Keratinocyte (primary cell): ENCODE results near the gene GRIN3B. TPM values are rescaled to one million over a fixed set of nuclear protein-coding genes. Genes with fewer than 3 reads are reported as not detected.

ENCODE experiments used
- DNase-seq: peaks from one replicate; pipeline ENCODE4 v3.0.0-alpha.2; 2011; ENCODE audit warnings: low read depth, missing footprints, low spot score
- FAIRE-seq: peaks from 2 replicates; lab custom pipeline; 2011; peaks lifted over from hg19 to GRCh38; lab: Jason Lieb, UNC
- H2AFZ ChIP-seq: 2 replicates; pipeline ENCODE4 v1.6.0; 2012; ENCODE audit warnings: low read length, control low read depth, inconsistent platforms; ENCODE audit not compliant: control insufficient read depth
- H3K27ac ChIP-seq: 2 replicates; pipeline ENCODE4 v1.5.1; 2011; ENCODE audit warnings: low read length; ENCODE audit not compliant: control insufficient read depth, insufficient read depth
- H3K27me3 ChIP-seq: 3 replicates; pipeline ENCODE4 v1.6.0; 2011; ENCODE audit warnings: low read length; ENCODE audit not compliant: control insufficient read depth, insufficient read depth; ENCODE audit errors: extremely low read depth
- H3K36me3 ChIP-seq, 2 experiments: 2 replicates in 1 of 2; 3 replicates in 1 of 2; pipeline ENCODE4 v1.5.1; 2011; ENCODE audit warnings: low read length in 2 of 2, mild to moderate bottlenecking in 1 of 2; ENCODE audit not compliant: control insufficient read depth in 2 of 2, insufficient read depth in 2 of 2; ENCODE audit errors: extremely low read depth in 1 of 2
- H3K4me1 ChIP-seq: 3 replicates; pipeline ENCODE4 v1.5.1; 2011; ENCODE audit warnings: low read length; ENCODE audit not compliant: control insufficient read depth, insufficient read depth; ENCODE audit errors: extremely low read depth
- H3K4me2 ChIP-seq: 3 replicates; pipeline ENCODE4 v1.6.0; 2011; ENCODE audit warnings: low read depth, low read length; ENCODE audit not compliant: control insufficient read depth, insufficient read depth; ENCODE audit errors: extremely low read depth
- H3K4me3 ChIP-seq, 3 experiments: fragments of 200-600 bp in 1 of 3; sonication (generic) in 1 of 3; 2 replicates in 2 of 3; 3 replicates in 1 of 3; pipeline ENCODE4 v1.5.1; 2011 to 2016; ENCODE audit warnings: low read length in 3 of 3, mild to moderate bottlenecking in 3 of 3, control low read depth in 2 of 3, inconsistent platforms in 1 of 3, low read depth in 1 of 3, mixed read lengths in 1 of 3, mixed run types in 1 of 3, moderate library complexity in 1 of 3; ENCODE audit not compliant: control insufficient read depth in 2 of 3, insufficient read depth in 2 of 3; ENCODE audit errors: extremely low read depth in 1 of 3
- H3K79me2 ChIP-seq: 2 replicates; pipeline ENCODE4 v1.6.0; 2012; ENCODE audit warnings: low read length; ENCODE audit not compliant: control insufficient read depth, insufficient read depth
- H3K9ac ChIP-seq: 3 replicates; pipeline ENCODE4 v1.6.0; 2011; ENCODE audit warnings: low read length; ENCODE audit not compliant: control insufficient read depth, insufficient read depth; ENCODE audit errors: extremely low read depth
- H3K9me1 ChIP-seq: 3 replicates; pipeline ENCODE4 v1.6.0; 2011; ENCODE audit warnings: low read length; ENCODE audit not compliant: control insufficient read depth, insufficient read depth; ENCODE audit errors: extremely low read depth
- H3K9me3 ChIP-seq: 2 replicates; pipeline ENCODE4 v1.5.1; 2012; ENCODE audit warnings: low read depth, low read length; ENCODE audit not compliant: control insufficient read depth
- H4K20me1 ChIP-seq: 3 replicates; pipeline ENCODE4 v1.6.0; 2011; ENCODE audit warnings: low read length; ENCODE audit not compliant: control insufficient read depth, insufficient read depth; ENCODE audit errors: extremely low read depth
- CTCF ChIP-seq, 3 experiments: IDR thresholded peaks in 1 of 3; conservative IDR thresholded peaks in 1 of 3; optimal IDR thresholded peaks in 1 of 3; 2 replicates in 2 of 3; 3 replicates in 1 of 3; pipeline versions ENCODE3 to v1.5.1; 2011; ENCODE audit warnings: low read length in 3 of 3, mild to moderate bottlenecking in 3 of 3, moderate library complexity in 2 of 3, control low read depth in 1 of 3, inconsistent platforms in 1 of 3; ENCODE audit not compliant: insufficient read depth in 2 of 3; ENCODE audit errors: extremely low read depth in 1 of 3
- EZH2 ChIP-seq: IDR thresholded peaks from one replicate; pipeline ENCODE4 v1.6.1; 2012; ENCODE audit warnings: inconsistent platforms, mild to moderate bottlenecking, low read length, moderate library complexity
- dilution Hi-C: fragments of 300-500 bp; cut with MboI; formaldehyde crosslinking; loops from one replicate; pipeline ENCODE4 v1.7.0; 2020; ENCODE audit warnings: low sequenced_read_pairs; ENCODE audit not compliant: extremely low pct_ligation_motif_present
- polyA plus RNA-seq, 5 experiments: library from polyadenylated mRNA; depleted of rRNA in 3 of 5; stranded (reverse) in 3 of 5; stranded (forward) in 1 of 5; unstranded in 1 of 5; fragments of >200 nt; gene quantifications; 1 replicate in 1 of 5; 2 replicates in 3 of 5; 3 replicates in 1 of 5; pipeline versions ENCODE4 v1.2.1 to v1.2.3, GENCODE V29; 2011 to 2012; ENCODE audit warnings: missing spikeins in 2 of 5, low read depth in 1 of 5, low replicate concordance in 1 of 5

The GRIN3B gene
- polyA plus RNA-seq, 1 donor (not counting 4 experiments of a cell fraction or from before 2014, with no cell fraction given): 0.20 TPM

- Histone ChIP-seq H3K9me1 (no peaks in the 10 kb centered on the region), H3K4me2 (no peak overlapping the region), H3K9ac (no peak overlapping the region), H3K36me3 (no peaks in the 10 kb centered on the region), H2AFZ (no peak overlapping the region), H4K20me1 (peaks cover 4% of the 10 kb centered on the region), H3K27ac (no peak overlapping the region), H3K4me3 (no peak overlapping the region), H3K27me3 (no peaks in the 10 kb centered on the region), H3K79me2 (no peaks in the 10 kb centered on the region), H3K4me1 (peaks cover 5% of the 10 kb centered on the region), H3K9me3 (no peaks in the 10 kb centered on the region)
- FAIRE-seq: peak; percentile 46
- TF ChIP-seq CTCF (optimal IDR thresholded peaks at IDR 0.05 in 1 of 3, IDR thresholded peaks at IDR 0.05 in 1 of 3, conservative IDR thresholded peaks at IDR 0.05 in 1 of 3; ENCODE audit: extremely low read depth in 1 of 3, insufficient read depth in 2 of 3, low read length in 3 of 3) (no peak), EZH2 (no peak)
- dilution Hi-C loops: no loop called here
- DNase-seq: no peak
Measured at GRCh38 chr19:958967-959855, 41.0 kb upstream of the GRIN3B start.

- Histone ChIP-seq H3K27ac (no peak overlapping the region), H3K27me3 (no peaks in the 10 kb centered on the region), H3K79me2 (no peaks in the 10 kb centered on the region), H3K4me3 (no peak overlapping the region), H2AFZ (no peak overlapping the region), H3K9me1 (no peaks in the 10 kb centered on the region), H3K4me1 (peaks cover 5% of the 10 kb centered on the region), H3K36me3 (peaks cover 0 to 5% of the 10 kb centered on the region in 2 experiments), H3K9me3 (no peaks in the 10 kb centered on the region), H3K9ac (no peak overlapping the region), H3K4me2 (no peak overlapping the region), H4K20me1 (peaks cover 4% of the 10 kb centered on the region)
- no peak for FAIRE-seq
- no peak for TF ChIP-seq CTCF (optimal IDR thresholded peaks at IDR 0.05 in 1 of 3, IDR thresholded peaks at IDR 0.05 in 1 of 3, conservative IDR thresholded peaks at IDR 0.05 in 1 of 3; ENCODE audit: extremely low read depth in 1 of 3, insufficient read depth in 2 of 3, low read length in 3 of 3)
- TF ChIP-seq EZH2: no peak
- no peak for DNase-seq
- dilution Hi-C loops: no loop called here
Measured at GRCh38 chr19:960020-960419, 40.2 kb upstream of the GRIN3B start.
